T-helper 1 cell (primary cell): ENCODE data around the gene CKAP4.
"Not testable (repeated sequence)": the region's sequence is repeated elsewhere in the genome, so short reads cannot be mapped to it uniquely, and the experiment has no call there.

ENCODE experiments used
- DNase-seq, 5 donors: peaks; one replicate each; pipeline ENCODE4 v3.0.0-alpha.2; 2012 to 2020
- total RNA-seq, 4 donors: gene quantifications; one replicate each; lab custom pipeline; 2026; lab: John Stamatoyannopoulos, UW

The CKAP4 gene, protein sequence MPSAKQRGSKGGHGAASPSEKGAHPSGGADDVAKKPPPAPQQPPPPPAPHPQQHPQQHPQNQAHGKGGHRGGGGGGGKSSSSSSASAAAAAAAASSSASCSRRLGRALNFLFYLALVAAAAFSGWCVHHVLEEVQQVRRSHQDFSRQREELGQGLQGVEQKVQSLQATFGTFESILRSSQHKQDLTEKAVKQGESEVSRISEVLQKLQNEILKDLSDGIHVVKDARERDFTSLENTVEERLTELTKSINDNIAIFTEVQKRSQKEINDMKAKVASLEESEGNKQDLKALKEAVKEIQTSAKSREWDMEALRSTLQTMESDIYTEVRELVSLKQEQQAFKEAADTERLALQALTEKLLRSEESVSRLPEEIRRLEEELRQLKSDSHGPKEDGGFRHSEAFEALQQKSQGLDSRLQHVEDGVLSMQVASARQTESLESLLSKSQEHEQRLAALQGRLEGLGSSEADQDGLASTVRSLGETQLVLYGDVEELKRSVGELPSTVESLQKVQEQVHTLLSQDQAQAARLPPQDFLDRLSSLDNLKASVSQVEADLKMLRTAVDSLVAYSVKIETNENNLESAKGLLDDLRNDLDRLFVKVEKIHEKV
- total RNA-seq = 9.8 to 16.7 (median 10.0) reads per million in 4 donors

DNA sequence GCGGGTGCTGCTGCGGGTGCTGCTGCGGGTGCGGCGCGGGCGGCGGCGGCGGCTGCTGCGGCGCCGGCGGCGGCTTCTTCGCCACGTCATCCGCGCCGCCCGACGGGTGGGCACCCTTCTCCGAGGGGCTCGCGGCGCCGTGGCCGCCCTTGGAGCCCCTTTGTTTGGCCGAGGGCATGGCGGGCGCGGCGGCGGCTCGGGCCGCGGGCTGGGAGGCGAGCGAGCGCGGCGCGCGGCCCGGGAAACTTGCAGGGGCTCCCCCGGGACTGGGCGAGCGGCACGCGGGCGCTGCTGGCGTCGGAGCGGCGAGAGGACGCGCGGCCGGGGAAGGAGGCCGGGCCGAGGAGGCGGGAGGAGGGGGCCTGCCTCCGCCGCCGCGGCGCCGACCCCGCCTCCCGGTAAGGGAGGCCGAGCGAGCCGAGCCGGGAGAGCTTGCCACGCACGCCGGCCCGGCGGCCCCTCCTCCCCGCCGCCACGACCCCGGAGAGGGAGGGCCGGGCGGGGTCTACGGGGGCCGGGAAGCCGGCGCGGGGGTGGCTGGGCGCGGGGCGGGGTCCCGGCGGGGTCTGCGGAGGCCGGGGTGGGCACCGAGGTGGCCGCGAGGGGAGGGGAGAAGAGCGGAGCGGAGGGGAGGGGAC lies at the start of gene CKAP4:
CKAP4 (minus strand) TSS at position 347 of the 638 bp plus-strand sequence; CDS start at position 178, 169 bp downstream.
- peak; percentile 24 to 65 (median 42) for DNase-seq

DNA sequence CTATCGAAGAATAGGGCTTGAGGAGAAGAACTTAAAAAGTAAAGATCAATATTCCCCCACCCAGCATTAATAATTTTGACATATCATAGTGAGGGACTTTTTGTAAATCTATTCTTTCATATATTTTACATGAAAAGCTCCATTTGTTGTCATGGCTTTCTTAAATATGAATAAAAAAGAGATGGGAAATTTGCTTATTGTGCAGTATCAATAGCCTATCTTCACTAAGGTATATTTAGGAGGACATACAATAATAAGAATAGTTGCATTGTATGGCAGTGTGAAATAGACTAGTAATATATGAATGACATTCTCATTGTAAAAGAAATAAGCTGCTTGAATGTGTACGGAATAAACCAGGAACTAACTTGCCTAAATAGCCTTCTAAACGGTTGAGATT lies 49.3 kb upstream of the CKAP4 start:
- no peak for DNase-seq

DNA sequence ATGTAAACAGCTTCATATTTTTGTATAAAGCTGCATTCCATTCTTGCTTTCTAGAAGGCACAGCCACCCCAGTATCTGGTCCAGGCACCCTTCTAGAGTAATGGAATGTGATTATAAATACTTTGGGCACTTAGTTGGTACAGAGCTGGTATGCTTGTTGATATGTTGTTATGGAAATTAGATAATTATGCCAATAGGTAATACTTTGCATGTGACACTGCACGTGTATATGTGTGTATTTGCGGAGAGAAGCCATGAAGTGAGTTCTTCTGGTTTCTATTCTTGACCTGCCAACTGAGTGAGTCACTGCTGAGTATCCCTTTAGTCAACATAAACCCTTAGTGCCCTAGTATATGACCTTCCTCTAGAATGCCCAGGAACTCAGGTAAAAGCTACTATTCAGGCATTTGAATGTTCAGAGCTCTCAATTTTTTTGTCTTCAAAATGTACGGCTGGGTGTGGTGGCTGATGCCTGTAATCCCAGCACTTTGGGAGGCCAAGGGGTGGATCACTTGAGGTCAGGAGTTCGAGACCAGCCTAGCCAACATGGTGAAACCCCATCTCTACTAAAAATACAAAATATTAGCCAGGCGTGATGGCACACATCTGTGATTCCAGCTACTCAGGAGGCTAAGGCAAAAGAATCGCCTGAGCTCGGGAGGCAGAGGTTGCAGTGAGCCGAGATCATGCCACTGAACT lies 48.5 kb upstream of the CKAP4 start:
- no peak for DNase-seq

DNA sequence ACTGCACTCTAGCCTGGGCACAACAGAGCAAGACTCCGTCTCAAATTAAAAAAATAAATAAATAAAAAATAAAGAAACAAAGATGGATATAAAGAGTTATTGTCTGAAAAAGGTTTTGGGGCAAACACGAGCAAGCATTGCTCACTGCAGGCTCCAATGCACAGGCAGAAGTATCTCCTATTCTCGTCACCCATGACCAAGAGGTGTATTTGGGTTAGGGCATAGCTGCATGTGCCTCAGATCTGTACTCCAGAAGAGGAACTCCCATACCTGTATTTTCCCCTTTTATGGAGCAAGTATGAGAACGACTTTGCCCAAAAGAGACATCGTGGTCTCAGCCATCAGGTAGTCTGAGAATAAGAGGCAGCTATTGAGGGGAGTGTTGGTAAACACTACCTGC lies 44.5 kb upstream of the CKAP4 start:
- DNase-seq = no peak

DNA sequence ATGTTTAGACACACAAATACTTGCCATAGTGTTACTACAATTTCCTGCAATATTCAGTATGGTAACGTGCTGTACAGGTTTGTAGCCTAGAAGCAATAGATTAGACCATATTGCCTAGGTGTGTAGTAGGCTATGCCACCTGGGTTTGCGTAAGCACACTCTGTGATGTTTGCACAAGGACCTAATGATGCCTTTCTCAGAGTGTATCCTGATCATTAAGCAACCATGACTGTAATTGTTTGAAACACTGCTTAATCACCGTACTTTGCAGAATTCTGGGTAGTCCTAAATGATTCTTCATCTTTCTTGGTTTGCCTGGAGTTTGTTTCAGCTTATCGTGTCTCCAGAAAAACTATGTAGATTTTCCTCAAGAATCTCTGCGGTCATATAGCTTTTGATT lies 43.5 kb upstream of the CKAP4 start:
- no peak for DNase-seq

DNA sequence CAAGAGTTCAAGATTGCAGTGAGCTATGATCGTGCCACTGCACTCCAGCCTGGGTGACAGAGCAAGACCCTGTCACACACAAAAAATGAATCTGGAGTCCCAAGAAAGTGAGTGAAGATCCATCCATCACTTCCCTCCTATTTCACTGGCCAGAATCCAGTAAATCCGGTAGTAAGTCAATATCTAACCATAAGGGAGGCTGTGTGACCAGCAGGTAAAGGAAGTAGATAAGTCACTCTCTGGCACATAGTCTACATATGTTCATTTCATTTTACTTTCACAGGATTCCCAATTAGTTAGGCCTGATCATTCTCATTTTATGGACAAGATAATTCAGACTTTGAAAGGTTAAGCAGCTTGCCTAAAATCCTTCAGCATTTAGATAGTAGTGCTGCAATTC lies 42.8 kb upstream of the CKAP4 start:
- DNase-seq = no peak

DNA sequence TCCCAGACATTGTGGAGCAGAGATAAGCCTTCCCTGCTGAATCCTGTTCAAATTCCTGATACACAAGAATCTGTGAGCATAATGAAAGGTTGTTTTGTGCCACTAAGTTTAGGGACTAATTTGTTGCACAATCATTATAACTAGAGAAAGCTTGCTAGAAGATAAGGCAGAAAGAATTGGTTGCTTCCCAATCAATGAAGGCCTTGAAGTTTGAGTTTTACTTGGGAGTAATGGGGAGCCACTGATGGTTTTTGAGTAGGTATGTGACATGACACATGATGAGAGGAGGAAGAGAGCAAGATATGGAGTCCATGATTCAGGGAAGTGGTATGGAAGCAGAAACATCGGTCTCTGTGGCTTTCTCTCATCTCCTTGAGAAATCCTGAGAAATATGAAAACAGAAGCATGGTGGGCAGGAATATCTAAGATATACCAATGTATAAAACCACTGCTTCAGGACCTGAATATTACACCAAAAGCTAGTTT lies 41.4 kb upstream of the CKAP4 start:
- DNase-seq = no peak

DNA sequence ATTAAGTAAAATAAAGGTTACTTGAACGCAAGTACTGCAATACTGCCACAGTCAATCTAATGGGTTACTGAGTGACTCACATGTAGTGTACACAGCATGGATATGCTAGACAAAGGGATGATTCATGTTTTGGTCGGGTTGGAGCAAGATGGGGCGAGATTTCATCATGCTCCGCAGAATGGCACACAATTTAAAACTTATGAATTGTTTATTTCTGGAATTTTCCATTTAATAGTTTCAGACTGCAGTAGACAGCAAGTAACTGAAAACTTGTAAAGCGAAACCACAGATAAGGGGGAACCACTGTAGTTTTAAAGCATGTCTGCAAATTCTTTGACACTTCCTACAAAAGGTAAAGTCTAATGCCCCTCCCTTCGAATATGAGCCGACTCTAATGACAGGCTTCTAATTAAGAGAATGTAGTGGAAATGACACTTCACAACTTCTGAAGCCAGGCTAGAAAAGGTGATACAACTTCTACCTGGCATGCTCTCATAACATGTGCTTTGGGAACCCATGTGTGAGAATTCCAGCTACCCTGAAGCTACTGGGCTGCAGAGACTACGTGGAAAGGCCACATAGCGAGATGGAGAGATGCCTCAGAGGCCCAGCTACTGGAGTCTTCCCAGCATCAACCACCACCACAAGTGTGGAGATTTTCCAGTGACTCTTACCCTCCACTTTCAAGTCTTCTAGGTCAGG lies 40.8 kb upstream of the CKAP4 start:
- peak in 1 of 5 donors; percentile 52 for DNase-seq

DNA sequence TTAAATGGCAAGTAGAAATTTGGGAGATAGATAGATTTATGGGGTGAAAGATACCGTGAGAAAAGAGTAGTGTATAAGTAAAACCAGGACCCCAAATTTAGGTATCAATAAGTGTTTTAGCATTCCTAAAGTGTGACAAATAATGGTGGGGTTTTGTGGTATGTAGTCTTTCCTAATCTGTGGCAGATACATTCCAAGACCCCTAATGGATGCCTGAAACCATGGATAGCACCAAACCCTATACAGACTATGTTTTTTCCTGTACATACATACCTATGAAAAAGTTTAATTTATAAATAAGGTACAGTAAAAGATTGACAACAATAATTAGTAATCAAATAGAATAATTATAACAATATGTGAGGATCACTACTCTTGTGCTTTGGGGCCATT lies 40.3 kb upstream of the CKAP4 start:
- DNase-seq = no peak

DNA sequence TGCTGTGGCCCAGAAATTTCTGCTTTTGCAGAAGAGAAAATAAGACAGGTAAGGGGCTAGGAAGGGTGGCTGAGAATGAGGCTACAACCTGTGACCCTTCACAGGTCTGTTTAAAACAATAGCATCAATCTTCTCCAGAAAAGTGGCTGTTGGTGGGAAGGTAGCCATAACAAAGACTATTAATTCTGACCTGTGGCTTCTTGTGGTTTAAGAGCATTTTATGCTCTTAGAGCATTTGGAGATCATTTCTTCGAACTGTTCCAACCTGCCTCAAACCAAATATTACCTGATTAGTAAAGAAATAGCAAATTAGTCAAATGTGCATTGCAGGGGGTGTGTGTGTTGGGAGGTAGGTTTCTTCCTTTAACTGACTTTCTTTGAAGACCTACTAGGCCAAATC lies 39.5 kb upstream of the CKAP4 start:
- no peak for DNase-seq

DNA sequence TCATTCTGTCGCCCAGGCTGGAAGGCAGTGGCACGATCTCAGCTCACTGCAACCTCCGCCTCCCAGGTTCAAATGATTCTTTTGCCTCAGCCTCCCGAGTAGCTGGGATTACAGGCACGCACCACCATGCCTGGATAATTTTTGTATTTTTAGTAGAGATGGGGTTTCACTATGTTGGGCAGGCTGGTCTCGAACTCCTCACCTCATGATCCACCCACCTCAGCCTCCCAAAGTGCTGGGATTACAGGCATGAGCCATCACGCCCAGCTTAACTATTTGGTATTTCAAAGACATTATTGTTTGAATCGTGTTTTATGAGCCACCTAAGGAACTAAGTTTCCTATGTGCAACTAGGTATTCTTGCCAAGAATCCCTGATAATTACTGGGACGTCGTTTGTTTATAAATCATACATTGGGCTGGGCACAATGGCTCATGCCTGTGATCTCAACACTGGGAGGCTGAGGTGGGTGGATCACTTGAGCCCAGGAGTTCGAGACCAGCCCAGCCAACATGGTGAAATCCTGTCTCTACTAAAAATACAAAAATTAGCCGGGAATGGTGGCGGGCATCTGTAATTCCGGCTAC lies 38.8 kb upstream of the CKAP4 start:
- not testable (repeated sequence) for DNase-seq

DNA sequence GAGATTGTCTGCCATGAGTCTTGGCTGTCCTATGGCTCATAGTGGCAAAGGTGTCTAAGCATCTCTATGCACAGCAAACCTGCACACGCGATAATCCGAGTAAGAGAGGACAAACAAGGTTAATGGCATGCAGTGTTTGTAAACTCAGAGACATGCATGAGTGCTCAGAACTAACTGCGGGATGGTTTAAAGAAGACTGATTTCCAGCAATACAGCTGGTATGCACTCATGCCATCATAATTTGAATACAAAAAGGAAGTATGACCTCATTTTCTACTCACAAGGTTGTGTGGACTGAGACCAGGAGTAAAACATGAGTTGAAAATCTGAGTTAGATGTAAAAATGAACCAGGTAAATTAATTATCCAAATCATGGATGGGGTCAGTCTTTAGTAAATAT lies 38.2 kb upstream of the CKAP4 start:
- no peak for DNase-seq

DNA sequence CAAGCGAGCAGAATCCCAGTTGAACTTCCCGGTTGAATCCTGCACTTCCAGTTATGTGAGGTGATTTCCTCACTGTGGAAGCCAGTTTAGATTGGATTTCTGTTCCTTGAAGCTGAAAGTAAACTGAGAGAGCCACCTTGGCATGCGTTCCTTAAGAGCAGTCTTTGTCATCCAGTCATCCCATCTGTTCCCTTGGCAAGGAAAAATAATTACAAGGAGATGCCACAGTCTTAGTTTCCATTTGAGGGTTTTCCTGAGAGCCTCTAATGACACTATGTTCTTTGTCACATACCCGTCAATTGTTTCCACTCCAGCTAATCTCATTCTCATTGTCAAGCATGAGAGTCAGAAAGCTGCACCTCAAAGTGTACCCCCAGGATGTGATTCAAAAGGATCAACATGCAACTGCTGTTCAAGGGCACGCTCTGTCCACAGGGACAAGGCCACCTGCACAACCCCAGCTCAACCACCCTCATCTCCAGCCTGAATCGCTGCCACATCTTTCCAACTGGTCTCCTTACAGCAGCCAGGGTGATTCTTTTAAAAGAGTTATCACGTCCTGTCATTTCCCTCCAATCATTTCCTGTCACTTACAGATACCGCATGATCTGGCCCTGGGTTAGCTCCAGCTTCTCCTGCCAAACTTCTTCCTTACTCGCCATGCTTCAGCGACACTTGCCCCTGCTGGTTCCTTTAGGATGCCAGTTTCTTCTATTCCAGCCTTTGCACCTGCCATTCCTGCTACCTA lies 36.7 kb upstream of the CKAP4 start:
- no peak for DNase-seq

DNA sequence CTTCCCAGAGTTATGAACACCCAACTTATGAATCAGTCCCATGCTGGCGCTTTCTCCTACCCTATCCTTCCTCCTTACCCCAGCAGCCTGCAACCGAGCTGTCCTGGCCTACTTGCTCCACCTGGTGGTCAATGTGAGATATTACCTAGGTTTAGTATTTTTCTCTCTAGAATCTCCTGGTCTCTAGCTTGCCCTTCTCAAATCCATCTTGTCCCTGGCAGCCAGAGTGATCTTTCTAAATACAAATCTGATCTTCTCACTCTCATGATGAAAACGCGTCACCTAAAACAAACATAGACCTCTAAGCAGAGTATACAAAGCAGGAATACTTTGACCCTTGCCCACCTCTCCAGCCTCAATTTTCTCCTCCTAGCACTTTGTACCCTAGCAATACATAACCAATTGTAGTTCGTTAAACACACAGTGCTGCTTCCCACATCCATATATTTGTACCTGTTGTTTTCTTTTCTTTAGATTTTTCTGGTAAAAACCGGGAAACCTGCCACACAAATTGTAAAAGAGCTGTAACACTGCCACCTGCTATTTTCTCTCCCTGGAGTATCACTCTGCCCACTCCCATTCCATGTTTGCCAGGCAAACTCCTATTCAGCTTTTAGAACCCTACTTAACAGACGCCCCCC lies 34.8 kb upstream of the CKAP4 start:
- peak in 4 of 5 donors; percentile 24 to 48 (median 27) for DNase-seq

DNA sequence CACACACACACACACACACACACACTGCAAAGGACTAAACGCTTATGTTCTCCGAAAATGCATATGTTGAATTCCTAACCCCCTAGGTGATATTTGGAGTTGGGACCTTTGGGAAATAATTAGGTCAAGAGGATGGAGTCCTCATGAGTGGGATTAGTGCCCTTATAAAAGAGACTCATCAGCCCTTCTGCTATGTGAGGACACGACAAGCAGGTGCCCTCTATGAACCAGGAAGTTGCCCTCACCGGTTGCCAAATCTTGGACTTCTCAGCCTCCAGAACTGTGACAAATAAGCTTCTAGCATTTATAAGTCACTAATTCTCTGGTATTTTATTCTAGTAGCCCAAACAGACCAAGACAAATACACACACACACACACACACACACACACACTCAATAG lies 34.0 kb upstream of the CKAP4 start:
- no peak for DNase-seq

DNA sequence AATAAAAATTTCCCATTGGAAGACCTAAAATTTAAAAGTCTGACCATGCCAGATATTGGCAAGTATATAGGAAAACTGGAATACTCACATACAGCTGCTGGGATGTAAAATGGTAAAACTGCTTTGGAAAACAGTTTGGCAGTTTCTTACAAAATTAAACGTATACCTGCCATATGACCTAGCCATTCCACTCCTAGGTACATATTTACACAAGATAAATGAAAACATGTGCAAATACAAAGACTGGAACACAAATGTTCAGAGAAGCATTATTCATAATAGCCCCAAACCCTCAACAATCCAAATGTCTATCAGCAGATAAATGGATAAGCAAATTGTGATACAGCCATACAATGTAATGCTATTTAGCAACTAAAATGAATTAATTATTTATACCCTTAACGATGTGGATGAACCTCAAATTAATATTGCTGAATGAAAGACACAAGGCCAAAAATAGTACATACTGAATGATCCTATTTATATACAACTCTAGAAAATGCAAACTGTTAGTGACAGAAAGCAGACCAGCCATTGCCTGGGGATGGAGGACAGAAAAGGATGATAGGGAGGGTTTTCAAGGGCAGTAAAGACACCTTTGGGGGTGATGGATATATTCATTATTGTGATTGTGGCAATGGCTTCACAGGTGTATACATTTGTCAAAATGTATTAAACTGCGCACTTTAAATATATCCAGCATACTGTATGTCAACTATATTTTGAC lies 33.4 kb upstream of the CKAP4 start:
- DNase-seq = no peak

DNA sequence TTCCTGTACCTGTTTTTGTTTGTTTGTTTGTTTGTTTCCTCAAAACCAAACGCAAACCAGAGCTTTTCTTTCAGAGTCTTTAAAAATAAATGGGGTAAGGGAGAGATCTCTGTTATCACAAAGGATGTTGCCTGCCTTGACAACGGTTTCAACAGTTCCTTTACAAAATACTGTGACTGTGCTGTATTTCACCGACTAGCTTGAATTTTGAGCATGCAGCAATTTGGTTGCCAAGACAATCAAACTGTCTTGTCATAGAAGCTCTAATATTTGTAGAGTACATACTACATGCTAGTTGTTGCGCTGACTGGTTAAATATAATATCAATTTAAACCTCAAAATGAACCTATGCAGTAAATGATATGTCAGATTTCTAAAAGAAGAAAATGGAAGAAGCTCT lies 32.3 kb upstream of the CKAP4 start:
- no peak for DNase-seq

DNA sequence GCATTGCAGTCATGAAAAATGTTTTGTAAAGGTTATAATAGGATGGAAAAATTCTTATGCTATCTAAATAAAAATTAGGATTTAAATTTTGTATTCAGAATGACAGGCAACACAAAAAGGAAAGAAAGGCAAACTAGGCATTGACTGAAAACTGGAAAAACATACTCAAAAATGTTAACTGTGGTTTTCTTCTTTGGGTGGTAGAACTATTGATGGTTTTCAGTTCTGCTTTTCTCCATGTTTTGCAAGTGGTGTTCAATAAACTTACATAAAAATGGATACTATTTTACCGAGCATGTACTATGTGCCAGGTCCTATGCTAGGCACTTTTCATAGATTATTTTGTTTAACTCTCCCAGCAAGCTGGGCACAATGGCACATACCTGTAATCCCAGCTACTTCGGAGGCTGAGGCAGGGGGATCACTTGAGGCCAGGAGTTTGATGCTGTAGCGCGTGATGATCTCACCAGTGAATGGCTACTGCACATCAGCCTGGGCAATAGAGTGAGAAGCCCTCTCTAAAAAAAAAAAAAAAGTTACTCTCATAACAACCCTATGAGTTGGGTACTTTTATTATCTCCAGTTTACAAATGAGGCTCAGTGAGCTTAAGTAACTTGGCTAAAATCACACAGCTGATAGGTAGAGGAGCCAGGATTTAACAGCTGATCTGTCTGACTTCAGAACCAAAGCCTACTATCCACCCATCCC lies 28.4 kb upstream of the CKAP4 start:
- DNase-seq = no peak

DNA sequence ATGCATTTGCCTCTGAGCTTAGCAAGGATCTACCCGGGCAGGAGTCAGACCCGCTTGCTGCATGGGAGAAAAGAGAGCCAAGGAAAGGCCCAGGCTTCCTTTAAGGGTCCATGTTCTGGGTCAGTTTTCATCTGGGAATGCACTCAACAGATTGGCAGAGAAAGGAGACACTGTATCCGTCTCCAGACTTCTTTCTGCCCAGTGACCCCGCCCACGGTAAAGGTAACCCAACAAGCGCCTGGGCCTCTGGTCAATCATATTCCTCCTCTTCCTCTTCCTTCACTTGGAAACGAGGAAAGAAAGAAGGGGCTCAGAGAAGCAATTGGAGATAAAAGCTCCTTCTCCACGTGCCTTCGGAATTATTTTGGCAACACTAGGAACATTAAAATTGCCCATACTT lies 27.6 kb upstream of the CKAP4 start:
- DNase-seq = no peak
